Fibroblast of lung (primary cell): ENCODE measurements around the gene COL15A1. TPM values are rescaled to one million over a fixed set of nuclear protein-coding genes. Genes with fewer than 3 reads are reported as not detected.

Experiments
- DNase-seq, 2 donors: peaks; one replicate each; pipeline versions ENCODE4 v3.0.0 to v3.0.0-alpha.2; 2010; ENCODE audit warnings: low read depth in 2 of 2
- H2AFZ ChIP-seq: 2 replicates; pipeline ENCODE4 v1.5.1; 2012; ENCODE audit warnings: low read length, control low read depth, inconsistent platforms
- H3K27ac ChIP-seq: 2 replicates; pipeline ENCODE4 v1.5.1; 2011; ENCODE audit warnings: low read length, control low read depth; ENCODE audit not compliant: insufficient read depth
- H3K27me3 ChIP-seq: 2 replicates; pipeline ENCODE4 v1.5.1; 2011; ENCODE audit warnings: mild to moderate bottlenecking, low read length; ENCODE audit not compliant: control insufficient read depth, insufficient read depth
- H3K36me3 ChIP-seq: 2 replicates; pipeline ENCODE4 v1.5.1; 2011; ENCODE audit warnings: low read length; ENCODE audit not compliant: control insufficient read depth, insufficient read depth
- H3K4me1 ChIP-seq: 2 replicates; pipeline ENCODE4 v1.5.1; 2011; ENCODE audit warnings: low read length; ENCODE audit not compliant: control insufficient read depth, insufficient read depth; ENCODE audit errors: extremely low read depth
- H3K4me2 ChIP-seq: 2 replicates; pipeline ENCODE4 v1.5.1; 2011; ENCODE audit warnings: low read length, control low read depth; ENCODE audit not compliant: insufficient read depth; ENCODE audit errors: extremely low read depth
- H3K4me3 ChIP-seq, 4 experiments: fragments of 200-600 bp in 1 of 4; sonication (generic) in 1 of 4; replicated peaks in 1 of 4; 2 replicates each; pipeline ENCODE4 v1.5.1; 2011 to 2016; ENCODE audit warnings: low read length in 4 of 4, low read depth in 3 of 4, mild to moderate bottlenecking in 3 of 4, control low read depth in 2 of 4, inconsistent platforms in 1 of 4, mixed read lengths in 1 of 4; ENCODE audit not compliant: insufficient read depth in 1 of 4; ENCODE audit errors: control extremely low read depth in 1 of 4
- H3K79me2 ChIP-seq: 2 replicates; pipeline ENCODE4 v1.5.1; 2012; ENCODE audit warnings: mild to moderate bottlenecking, low read length, inconsistent platforms; ENCODE audit not compliant: control insufficient read depth, insufficient read depth
- H3K9ac ChIP-seq: 2 replicates; pipeline ENCODE4 v1.5.1; 2011; ENCODE audit warnings: mild to moderate bottlenecking, low read length, control low read depth; ENCODE audit not compliant: insufficient read depth
- H3K9me3 ChIP-seq: 2 replicates; pipeline ENCODE4 v1.5.1; 2012; ENCODE audit warnings: low read depth, low read length; ENCODE audit not compliant: control insufficient read depth, insufficient read depth
- H4K20me1 ChIP-seq: 2 replicates; pipeline ENCODE4 v1.5.1; 2011; ENCODE audit warnings: low read length; ENCODE audit not compliant: control insufficient read depth, insufficient read depth; ENCODE audit errors: extremely low read depth
- CTCF ChIP-seq, 2 donors: IDR thresholded peaks in 1 of 2; conservative IDR thresholded peaks in 1 of 2; 1 replicate in 1 of 2; 2 replicates in 1 of 2; pipeline ENCODE4 v1.5.1; 2011 to 2012; ENCODE audit warnings: low read length in 2 of 2, control low read depth in 1 of 2, inconsistent platforms in 1 of 2, low read depth in 1 of 2, mild to moderate bottlenecking in 1 of 2
- EZH2 ChIP-seq: IDR thresholded peaks from 2 replicates; pipeline ENCODE4 v1.5.1; 2012; ENCODE audit warnings: low read length, control low read depth, mild to moderate bottlenecking; ENCODE audit errors: missing control alignments
- polyA plus RNA-seq, 2 donors: library from polyadenylated mRNA; depleted of rRNA in 1 of 2; stranded (reverse) in 1 of 2; unstranded in 1 of 2; fragments of >200 nt; gene quantifications; 2 replicates each; pipeline ENCODE4 v1.2.1, GENCODE V29; 2011 to 2012; ENCODE audit warnings: missing spikeins in 1 of 2
- total RNA-seq: library from RNA; depleted of rRNA; stranded (reverse); fragments of >200 nt; gene quantifications from 2 replicates; pipeline ENCODE4 v1.2.1, GENCODE V29; 2014

The COL15A1 gene
- total and polyA plus RNA-seq, 2 donors (not counting 1 experiment from before 2014, with no cell fraction given): 13.3 to 41.0 TPM

DNA sequence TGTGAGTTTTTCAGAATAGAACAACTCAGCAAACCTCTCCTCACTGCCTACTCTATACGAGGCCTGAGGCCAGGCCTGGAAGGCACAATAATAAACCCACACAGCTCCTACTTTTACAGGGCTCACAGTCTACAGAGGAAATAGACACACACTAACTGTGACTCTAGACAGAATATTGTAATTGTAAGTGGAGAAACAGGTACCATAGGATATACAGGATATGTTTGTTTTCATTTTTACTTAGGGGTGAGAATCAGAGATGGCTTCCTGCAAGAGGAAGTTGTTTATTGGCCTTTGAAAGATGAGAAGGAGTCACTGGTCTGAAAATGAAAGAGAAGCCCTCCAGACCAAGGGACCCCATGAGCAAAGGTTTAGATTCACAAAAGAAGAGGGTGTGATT lies 125.4 kb downstream of the COL15A1 start:
- Histone ChIP-seq H3K79me2 (no peaks in the 10 kb centered on the region), H3K27ac (no peak overlapping the region), H3K4me3 (no peak overlapping the region), H4K20me1 (no peaks in the 10 kb centered on the region), H3K9me3 (no peaks in the 10 kb centered on the region), H3K9ac (no peak overlapping the region), H2AFZ (no peak overlapping the region), H3K36me3 (no peaks in the 10 kb centered on the region), H3K27me3 (no peaks in the 10 kb centered on the region), H3K4me2 (no peak overlapping the region), H3K4me1 (peaks cover 20% of the 10 kb centered on the region)
- no peak for TF ChIP-seq EZH2
- DNase-seq: no peak

GRCh38 chr9:99069546-99069945 lies 125.8 kb downstream of the COL15A1 start:
- H4K20me1 ChIP-seq: no peaks in the 10 kb centered on the region
- TF ChIP-seq EZH2 (no peak), CTCF (conservative IDR thresholded peaks at IDR 0.05 in 1 of 2, IDR thresholded peaks at IDR 0.05 in 1 of 2; ENCODE audit: low read depth in 1 of 2, low read length in 2 of 2) (no peak)
- H3K36me3 ChIP-seq: no peaks in the 10 kb centered on the region
- no peaks in the 10 kb centered on the region for H3K79me2 ChIP-seq
- no peak overlapping the region for H3K4me3 ChIP-seq
- no peak for DNase-seq
- no peak overlapping the region for H3K27ac ChIP-seq
- no peaks in the 10 kb centered on the region for H3K9me3 ChIP-seq
- no peaks in the 10 kb centered on the region for H3K27me3 ChIP-seq
- no peak overlapping the region for H3K4me2 ChIP-seq
- H3K4me1 ChIP-seq: peaks cover 20% of the 10 kb centered on the region
- no peak overlapping the region for H2AFZ ChIP-seq
- H3K9ac ChIP-seq: no peak overlapping the region

DNA sequence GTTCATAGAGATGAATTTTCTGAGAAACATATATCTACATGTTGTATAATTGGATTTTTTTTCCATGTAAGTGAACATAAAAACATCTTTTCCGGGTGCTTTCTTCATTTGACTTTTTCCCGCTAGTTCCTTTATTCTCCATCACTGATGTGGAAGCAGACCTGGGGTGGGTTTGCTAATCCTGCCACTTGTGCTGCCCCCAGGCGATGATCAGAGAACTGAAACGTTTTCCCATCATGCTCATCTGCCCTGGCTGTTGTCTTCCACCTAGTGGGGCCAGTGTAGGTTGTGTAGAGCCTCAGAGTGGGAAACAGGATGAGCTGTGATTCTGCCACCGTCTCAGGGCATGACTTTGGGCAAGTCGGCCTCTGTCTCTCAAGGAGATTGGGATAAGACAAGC lies 127.0 kb downstream of the COL15A1 start:
- H2AFZ ChIP-seq: no peak overlapping the region
- no peak overlapping the region for H3K4me2 ChIP-seq
- H3K27me3 ChIP-seq: no peaks in the 10 kb centered on the region

More for the DNA sequence above, 127.0 kb downstream of the COL15A1 start:
- no peak overlapping the region for H3K4me3 ChIP-seq
- no peaks in the 10 kb centered on the region for H3K36me3 ChIP-seq
- no peaks in the 10 kb centered on the region for H3K79me2 ChIP-seq
- no peak overlapping the region for H3K27ac ChIP-seq
- no peak for DNase-seq
- no peaks in the 10 kb centered on the region for H4K20me1 ChIP-seq
- TF ChIP-seq EZH2 (no peak), CTCF (conservative IDR thresholded peaks at IDR 0.05 in 1 of 2, IDR thresholded peaks at IDR 0.05 in 1 of 2; ENCODE audit: low read depth in 1 of 2, low read length in 2 of 2) (no peak)
- H3K9me3 ChIP-seq: no peaks in the 10 kb centered on the region
- H3K9ac ChIP-seq: no peak overlapping the region
- H3K4me1 ChIP-seq: peaks cover 27% of the 10 kb centered on the region
